OCI-M2 (cell line): ENCODE data around the gene LAMA1.
"Not testable (repeated sequence)": the region's sequence is repeated elsewhere in the genome, so short reads cannot be mapped to it uniquely, and the experiment has no call there.

Experiments
- DNase-seq: peaks from one replicate; lab custom pipeline; 2025; ENCODE audit not compliant: unreplicated experiment; lab: John Stamatoyannopoulos, UW

LAMA1 gene, protein sequence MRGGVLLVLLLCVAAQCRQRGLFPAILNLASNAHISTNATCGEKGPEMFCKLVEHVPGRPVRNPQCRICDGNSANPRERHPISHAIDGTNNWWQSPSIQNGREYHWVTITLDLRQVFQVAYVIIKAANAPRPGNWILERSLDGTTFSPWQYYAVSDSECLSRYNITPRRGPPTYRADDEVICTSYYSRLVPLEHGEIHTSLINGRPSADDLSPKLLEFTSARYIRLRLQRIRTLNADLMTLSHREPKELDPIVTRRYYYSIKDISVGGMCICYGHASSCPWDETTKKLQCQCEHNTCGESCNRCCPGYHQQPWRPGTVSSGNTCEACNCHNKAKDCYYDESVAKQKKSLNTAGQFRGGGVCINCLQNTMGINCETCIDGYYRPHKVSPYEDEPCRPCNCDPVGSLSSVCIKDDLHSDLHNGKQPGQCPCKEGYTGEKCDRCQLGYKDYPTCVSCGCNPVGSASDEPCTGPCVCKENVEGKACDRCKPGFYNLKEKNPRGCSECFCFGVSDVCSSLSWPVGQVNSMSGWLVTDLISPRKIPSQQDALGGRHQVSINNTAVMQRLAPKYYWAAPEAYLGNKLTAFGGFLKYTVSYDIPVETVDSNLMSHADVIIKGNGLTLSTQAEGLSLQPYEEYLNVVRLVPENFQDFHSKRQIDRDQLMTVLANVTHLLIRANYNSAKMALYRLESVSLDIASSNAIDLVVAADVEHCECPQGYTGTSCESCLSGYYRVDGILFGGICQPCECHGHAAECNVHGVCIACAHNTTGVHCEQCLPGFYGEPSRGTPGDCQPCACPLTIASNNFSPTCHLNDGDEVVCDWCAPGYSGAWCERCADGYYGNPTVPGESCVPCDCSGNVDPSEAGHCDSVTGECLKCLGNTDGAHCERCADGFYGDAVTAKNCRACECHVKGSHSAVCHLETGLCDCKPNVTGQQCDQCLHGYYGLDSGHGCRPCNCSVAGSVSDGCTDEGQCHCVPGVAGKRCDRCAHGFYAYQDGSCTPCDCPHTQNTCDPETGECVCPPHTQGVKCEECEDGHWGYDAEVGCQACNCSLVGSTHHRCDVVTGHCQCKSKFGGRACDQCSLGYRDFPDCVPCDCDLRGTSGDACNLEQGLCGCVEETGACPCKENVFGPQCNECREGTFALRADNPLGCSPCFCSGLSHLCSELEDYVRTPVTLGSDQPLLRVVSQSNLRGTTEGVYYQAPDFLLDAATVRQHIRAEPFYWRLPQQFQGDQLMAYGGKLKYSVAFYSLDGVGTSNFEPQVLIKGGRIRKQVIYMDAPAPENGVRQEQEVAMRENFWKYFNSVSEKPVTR (N-terminal part only)

DNA sequence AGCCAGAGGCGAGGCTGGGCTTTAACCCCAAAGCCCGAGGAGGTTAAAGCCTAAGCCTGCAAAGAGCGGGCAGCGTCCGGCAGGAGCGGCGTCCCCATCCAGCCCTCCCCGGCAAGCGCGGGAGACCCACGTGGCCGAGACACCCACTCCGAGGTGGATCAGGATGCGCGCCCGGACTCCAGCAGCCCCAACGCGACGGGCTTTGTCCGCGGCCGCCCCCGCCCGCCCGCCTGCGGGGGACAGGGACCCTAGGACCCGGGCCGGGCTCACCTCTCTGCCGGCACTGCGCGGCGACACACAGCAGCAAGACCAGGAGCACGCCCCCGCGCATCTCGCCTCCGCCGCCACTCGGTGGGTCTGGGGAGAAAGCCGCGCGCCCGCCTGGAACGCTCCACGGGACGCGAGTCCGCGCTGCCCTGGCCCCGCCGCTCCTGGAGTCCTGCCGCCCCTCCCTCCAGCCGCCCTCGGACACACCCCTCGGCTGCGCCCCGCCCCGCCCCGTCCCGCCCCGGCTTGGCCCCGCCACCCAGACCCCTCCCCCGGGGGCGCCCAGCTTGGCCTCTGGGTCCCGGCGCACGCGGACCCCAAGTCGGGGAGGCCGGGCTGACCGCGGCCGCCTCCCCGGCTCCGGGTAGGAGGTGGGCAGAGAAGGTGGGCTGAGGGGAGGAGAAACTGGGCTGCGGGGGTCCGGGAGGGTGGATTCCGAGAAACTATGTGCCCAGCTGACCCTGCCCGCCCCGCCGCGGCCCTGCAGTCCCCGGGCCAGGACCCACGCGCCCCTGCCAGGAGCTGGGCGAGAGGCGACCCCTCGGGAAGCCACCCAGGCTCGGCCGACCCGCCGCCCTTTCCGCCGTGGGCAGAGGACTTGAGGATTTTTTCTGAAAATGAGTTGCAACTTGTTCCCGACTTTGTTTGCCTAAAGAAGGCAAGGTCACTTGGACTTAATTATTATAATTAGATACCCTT is at the start of gene LAMA1:
LAMA1 (minus strand) TSS at position 408 of the 966 bp plus-strand sequence; CDS start at position 331, 77 bp downstream.
- DNase-seq = no peak

DNA sequence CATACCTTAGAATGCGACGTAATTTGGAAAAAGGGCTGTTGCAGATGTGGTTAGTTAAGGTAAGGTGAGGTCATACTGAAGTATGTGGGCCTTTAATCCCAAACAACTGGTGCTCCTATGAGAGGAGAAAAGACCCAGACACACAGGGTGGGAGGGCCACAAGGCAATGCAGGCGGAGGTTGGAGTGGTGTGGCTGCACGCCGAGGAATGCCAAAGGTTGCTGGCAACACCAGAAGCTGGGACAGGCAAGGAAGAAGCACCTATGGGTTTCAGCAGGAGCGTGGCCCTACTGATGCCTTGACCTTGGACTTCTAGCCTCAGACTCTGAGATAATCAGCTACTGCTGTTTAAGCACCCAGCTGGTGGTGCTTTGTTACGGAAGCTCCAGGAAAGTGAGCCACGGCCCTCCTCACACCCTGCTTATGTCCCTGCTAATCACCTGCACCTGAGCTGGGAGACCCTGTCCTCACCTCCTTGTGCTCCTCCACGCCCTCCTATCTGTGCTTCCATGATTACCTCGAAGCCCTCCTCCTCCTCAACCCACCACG is 48.3 kb upstream of the LAMA1 start:
- no peak for DNase-seq

DNA sequence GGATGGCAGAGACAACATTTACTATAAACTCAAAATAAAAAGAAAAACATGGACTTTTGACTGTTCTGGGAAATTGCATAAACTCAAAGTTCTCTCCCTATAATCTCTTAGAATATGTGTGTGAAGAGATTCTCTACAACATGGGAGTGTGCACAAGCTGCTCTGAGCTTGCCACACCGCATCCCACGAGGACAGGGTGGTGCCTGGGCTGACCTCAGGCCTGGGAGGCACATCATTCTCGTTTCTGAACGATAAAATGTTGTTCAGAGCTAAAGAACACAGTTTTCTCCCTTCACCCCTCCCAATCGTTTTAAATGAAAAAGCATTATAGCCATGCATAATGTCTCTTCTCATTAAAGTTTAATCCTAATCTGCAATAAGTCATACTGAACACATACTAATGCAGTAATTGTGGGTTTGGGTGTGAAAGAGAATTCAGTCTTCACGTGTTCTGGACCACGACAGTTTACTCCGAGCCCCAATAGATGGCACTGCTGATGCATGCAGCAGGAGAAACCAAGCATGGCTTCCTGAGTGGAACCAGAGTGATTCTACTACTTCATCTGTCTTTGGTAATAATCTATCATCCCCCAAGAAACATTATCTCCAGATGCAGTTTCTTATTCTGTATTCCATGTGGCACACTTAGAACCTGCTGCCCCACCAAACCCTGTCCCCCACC is 46.9 kb upstream of the LAMA1 start:
- no peak for DNase-seq

DNA sequence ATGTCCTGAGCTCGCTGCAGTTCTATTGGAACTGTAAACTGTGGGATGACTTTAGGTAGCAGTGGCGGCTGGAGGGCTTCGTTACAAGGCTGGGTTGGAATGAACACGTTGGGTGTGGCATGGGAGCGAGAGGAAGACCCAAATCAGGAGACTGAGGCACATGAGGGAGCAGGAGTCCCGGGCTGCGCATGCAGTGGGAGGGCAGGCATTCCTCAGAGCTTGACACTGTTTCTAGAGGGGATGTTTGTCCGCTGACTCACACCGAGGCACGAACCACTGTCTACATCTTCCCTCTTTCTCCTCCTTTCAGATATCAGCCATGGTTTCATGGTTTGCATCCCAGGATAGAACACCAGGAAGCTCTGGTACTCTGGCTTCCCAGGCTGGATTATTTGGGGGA is 40.6 kb upstream of the LAMA1 start:
- DNase-seq = no peak

DNA sequence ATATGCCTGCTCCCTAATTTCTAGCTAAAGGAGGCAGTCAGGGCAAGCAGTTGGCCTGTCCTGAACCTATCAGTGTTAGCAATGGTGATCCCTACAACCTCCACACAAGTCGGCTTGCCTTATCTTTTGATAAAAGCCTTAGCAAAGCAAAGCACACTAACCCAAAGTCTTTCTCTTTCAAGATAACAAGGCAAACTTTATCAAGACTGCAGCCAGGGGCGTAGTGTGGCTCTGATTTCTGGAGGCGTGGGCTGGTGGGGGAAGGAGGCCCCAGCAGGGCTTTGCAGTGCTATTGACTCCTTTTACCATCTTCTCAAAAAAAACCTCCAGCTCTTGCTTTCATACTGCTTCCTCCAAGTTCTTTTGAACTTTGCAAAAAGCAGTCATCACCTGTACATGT is 40.2 kb upstream of the LAMA1 start:
- DNase-seq = no peak

DNA sequence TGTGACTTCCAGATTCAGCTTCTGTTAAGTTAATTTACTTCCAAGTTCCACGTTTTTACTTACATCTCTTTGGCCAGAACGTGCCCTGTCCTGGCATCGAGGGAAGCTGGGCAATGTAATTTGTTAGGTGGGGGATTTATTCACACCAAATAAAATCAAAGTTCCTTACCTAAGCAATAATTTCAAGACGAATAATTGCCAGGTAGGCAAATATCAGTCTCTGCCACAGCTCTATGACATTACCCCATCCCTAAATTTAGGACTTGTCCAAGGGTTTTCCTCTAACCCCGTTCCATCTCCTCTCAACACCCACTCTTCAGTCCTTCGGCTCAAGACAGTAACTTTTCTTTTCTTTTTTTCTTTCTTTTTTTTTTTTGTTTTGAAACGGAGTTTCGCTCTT is 38.3 kb upstream of the LAMA1 start:
- DNase-seq = no peak

DNA sequence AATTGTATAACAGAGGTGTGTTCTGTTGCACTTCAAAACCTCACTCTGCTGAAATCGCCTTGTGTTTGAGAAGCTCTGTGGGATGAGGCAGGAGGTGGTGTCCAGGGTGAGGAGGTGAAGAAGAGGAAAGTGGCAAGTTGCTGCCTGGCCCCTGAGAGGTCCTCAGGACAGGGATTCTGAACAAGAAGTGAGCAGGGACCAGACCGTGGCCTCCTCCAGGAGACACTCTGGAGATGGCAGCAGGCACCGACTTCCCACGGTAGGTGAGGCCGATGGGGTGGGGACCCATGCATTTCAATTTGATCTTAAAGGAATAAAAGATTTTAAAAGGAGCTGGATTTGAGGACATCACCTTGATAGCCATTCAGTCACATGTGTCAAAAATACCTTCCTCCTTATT is 37.5 kb upstream of the LAMA1 start:
- DNase-seq = no peak

DNA sequence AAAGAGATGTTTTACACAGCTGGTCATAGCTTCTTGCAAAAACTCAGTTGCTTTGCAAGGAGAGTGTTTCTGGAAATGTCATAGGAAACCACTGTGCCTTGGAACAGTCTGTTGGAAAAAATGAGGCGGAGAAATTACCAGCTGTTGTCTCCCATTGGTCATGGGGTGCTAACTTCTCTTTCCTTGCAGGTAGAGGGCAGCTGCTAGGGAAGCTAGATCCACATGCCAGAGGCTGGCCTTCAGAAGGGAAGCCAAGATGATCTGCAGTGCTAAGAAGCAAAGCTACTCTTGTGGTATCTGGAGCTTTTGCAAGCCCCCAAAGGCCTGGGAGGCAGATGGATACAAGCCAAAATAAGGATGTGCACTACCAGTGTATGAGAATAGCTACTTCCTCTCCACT is 34.8 kb upstream of the LAMA1 start:
- no peak for DNase-seq

DNA sequence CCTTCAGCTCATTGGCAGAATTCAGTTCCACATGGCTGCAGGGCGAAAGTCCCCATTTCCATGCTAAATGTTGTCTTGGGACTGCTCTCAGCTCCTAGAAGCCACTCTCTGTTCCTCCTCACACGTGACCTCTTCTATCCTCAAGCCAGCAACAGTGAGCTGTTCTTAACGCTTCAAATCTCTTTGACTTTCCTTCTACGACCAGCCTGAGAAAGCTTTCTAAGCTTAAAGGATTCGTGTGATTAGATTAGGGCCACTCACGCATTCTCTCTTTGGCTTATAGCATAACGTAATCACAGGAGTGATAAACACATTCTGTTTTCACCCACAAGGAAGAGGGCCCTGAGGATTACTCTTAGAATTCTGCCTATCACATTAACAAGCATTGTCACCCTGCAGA is 29.8 kb upstream of the LAMA1 start:
- no peak for DNase-seq

DNA sequence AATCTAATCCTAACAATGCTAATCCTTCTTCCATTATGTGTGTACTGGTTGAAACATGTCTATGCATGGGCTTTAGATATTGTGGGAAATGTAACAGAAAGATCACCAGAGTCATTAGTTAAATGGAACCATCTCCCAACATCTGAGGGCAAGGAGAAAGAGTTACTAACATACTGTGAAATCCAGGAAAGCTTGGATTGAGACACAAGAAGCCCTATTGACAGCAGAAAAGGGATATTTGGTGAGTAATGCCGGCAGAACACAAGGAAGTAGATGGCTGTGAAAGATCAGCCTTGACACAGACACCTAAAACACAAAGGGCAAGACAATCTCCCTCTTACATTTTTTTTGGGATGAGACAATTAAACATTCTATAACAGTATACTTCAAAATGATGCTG is 28.5 kb upstream of the LAMA1 start:
- no peak for DNase-seq

DNA sequence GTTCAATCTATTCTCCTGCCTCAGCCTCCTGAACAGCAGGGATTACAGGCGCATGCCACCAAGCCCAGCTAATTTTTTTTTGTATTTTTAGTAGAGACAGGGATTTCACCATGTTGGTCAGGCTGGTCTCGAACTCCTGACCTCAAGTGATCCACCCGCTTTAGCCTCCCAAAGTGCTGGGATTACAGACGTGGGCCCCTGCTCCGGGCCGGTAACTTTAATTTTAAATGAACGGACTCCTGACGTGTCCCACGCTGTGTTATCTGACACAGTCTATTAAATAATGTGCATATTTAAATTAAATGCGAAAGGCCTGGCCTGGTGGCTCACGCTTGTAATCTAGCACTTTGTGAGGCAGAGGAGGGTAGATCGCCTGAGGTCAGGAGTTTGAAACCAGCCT is 27.3 kb upstream of the LAMA1 start:
- not testable (repeated sequence) for DNase-seq

DNA sequence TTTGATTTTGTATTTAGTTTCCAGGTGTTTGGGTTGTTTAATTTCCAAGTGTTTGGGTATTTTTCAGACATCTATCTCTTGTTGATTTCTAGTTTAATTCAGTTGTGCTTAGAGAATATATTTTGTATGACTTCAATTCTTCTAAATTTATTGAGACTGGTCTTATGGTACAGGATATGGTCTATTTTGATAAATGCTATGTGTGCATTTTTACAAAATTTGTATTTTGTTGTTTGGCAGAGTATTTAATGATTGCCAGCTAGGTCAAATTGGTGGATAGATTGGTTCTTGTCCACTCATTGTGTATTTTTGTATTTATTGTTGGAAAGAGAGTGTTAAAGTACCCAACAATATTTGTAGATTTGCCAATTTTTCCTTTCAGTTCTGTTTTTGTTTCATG is 23.7 kb upstream of the LAMA1 start:
- no peak for DNase-seq

DNA sequence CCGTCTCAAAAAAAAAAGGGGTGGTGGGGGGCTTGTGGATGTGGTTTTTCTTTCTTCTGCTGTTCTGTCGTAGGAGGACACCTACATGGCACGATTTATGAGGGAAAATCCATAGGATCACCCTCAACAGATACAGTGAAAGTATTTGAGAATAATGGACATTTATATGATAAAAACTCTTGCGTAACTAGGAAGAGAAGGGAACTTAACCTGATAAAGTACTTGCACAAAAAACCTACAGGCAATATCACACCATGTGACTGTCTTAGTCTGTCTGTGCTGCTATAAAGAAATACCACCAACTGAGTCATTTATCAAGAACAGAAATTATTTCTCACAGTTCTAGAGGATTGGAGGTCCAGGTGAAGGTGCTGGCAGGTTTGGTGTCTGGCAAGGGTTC is 21.8 kb upstream of the LAMA1 start:
- no peak for DNase-seq

DNA sequence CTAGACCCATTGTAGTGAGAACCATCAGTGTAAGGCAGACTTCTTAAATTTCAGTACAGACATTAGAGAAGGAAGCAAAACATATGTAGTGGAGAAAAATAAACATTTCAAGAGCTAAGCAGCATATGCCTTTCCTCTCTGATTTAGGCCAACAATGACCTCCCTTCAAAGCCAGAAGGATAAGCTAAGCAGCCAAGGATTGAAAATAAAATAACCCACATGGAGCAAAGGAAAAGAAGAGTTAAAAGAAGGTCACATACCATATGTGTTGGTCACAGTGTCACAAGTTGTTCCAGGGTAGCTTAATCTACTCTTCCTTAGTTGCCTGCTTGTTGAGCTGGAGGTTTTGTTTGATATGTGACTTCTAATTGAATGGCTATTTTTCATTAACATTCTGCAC is 15.6 kb upstream of the LAMA1 start:
- DNase-seq = no peak

DNA sequence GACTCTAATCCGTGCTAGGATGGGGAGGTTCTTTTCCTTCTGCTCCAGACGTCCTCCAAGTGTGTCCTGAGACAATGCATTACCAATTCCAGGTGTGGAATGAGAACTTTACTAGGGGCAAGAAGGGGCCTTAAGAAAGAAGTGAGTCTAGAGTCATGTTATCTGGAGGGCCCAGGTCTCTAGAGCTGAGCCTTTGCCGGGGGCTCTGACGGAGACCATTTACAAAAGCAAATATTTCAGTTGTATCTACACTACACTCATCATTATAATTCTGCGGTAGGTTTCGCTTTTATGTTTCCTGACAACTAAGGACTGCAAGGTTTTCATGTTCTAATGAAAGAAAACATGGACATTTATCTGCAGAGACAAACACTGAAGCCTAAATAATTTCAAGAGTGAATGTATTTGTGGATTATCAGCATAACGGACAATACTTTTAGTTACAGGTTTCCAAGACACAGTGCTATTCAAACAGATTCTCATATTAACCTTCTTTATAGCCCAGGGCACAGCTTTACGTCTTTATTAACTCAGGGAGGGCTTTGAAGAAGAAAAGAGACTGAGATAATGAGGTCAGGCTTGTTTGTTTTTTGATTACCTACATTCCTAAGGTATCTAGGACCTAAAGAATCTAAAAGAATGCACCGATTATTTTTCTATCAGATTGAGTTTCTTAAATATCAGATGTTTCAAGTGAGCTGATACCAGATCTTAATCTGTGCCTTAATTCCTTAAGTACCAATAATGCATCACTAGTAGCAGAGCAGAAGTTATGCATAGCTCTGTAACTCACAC is 15.0 kb upstream of the LAMA1 start:
- no peak for DNase-seq

DNA sequence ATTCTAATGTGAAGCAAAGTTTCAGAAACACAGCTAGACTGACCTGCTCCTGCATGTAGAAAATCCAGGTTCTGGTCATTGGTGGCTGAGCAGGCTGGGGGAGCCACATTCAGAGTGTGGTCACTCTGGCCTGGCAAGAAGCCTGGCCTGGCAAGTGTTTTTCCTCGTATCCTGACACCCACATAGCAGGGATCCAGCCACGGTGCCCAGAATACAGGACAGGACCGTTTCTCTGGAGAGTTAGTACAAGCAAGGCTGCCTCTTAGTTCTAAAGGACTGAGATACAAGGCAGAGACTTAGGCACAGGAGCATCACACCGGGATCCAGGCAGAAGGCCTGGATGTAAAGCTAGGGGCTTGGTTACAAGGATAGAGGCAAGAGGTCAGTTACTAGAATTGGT is 4.8 kb upstream of the LAMA1 start:
- no peak for DNase-seq

DNA sequence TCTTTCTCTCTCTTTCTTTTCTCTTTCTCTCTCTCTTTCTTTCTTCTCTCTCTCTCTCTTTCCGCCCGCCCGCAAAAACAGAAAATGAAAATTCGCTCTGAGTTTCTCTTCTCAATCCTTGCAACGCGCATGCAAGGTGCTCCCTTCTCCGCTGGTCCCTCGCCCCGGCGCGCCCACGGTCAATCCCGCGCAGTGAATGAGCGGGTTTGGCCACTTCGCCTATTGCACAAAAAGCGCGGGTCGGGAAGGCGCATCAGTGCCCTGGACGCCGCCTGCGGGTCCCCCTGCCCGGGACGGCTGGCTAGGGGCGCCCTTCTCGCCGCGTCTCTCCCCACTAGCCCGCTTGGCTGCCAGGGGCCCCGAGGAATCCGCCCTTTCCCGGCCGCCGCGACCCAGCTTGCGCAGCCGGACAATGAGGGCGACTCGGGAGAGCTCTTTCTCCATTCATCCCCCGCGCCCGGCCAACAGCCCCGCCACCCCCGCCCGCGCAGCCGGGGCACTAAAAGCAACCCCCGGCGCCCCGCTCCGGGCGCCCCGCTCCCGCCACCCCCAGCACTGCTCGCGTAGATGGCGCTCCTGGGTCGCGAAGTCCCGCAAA is 706 bp downstream of the LAMA1 start:
- DNase-seq = no peak
